ENCODE measurements around the gene RAP1GAP2.

RAP1GAP2 gene

GRCh38 chr17:2959371-2960130 is 163.3 kb downstream of the RAP1GAP2 start:
- TF ChIP-seq CTCF (IDR thresholded peaks at IDR 0.05; ENCODE audit: low read depth, low read length, poor library complexity, severe bottlenecking) = no peak
- no peak for TF ChIP-seq EZH2phosphoT487 (IDR thresholded peaks at IDR 0.05; ENCODE audit: borderline replicate concordance, low read length)
- Histone ChIP-seq H3K36me3 (ENCODE audit: control insufficient read depth, low read length) (no peaks in the 10 kb centered on the region; the same call in 1 of the 2 replicates), H3K27ac (ENCODE audit: low read depth, low read length) (no peak overlapping the region), H3K9me3 (ENCODE audit: control insufficient read depth, insufficient read depth, low read length) (no peaks in the 10 kb centered on the region), H3F3A (ENCODE audit: control insufficient read depth, insufficient read depth) (peaks cover 5% of the 10 kb centered on the region; the same call in 1 of the 2 replicates), H3K4me1 (ENCODE audit: control insufficient read depth, low read length) (peaks cover 35% of the 10 kb centered on the region), H3K27me3 (ENCODE audit: control insufficient read depth, low read length) (no peaks in the 10 kb centered on the region), H3K9me2 (replicated peaks; ENCODE audit: control insufficient read depth, low read length) (no peaks in the 10 kb centered on the region), H4K20me1 (ENCODE audit: control insufficient read depth, insufficient read depth, low read depth, low read length) (no peaks in the 10 kb centered on the region), H3K4me3 (ENCODE audit: low read length) (no peak overlapping the region), H3K4me2 (ENCODE audit: low read length) (no peak overlapping the region), H3K79me2 (ENCODE audit: control insufficient read depth, low read length) (peaks cover 23% of the 10 kb centered on the region)

- peaks cover 14% of the 10 kb centered on the region; the same call in 1 of the 2 replicates for H3K36me3 ChIP-seq (ENCODE audit: control insufficient read depth, low read length)
- H3K27ac ChIP-seq (ENCODE audit: low read depth, low read length) = no peak overlapping the region
- no peaks in the 10 kb centered on the region for H3F3A ChIP-seq (ENCODE audit: control insufficient read depth, insufficient read depth)
- H3K27me3 ChIP-seq (ENCODE audit: control insufficient read depth, low read length) = no peaks in the 10 kb centered on the region
- peaks cover 16% of the 10 kb centered on the region for H3K4me1 ChIP-seq (ENCODE audit: control insufficient read depth, low read length)
- H3K9me3 ChIP-seq (ENCODE audit: control insufficient read depth, insufficient read depth, low read length) = no peaks in the 10 kb centered on the region
- peaks cover 11% of the 10 kb centered on the region for H3K79me2 ChIP-seq (ENCODE audit: control insufficient read depth, low read length)
- H3K4me3 ChIP-seq (ENCODE audit: low read length) = no peak overlapping the region
- TF ChIP-seq EZH2phosphoT487 (IDR thresholded peaks at IDR 0.05; ENCODE audit: borderline replicate concordance, low read length) (no peak), CTCF (IDR thresholded peaks at IDR 0.05; ENCODE audit: low read depth, low read length, poor library complexity, severe bottlenecking) (no peak)
- H3K4me2 ChIP-seq (ENCODE audit: low read length) = no peak overlapping the region
- no peaks in the 10 kb centered on the region for H3K9me2 ChIP-seq (replicated peaks; ENCODE audit: control insufficient read depth, low read length)
- H4K20me1 ChIP-seq (ENCODE audit: control insufficient read depth, insufficient read depth, low read depth, low read length) = no peaks in the 10 kb centered on the region
Measured at GRCh38 chr17:2961446-2961845, 165.2 kb downstream of the RAP1GAP2 start.

- H3K27me3 ChIP-seq (ENCODE audit: control insufficient read depth, low read length) = no peaks in the 10 kb centered on the region
- H3K4me1 ChIP-seq (ENCODE audit: control insufficient read depth, low read length) = peaks cover 10% of the 10 kb centered on the region
- H3K27ac ChIP-seq (ENCODE audit: low read depth, low read length) = no peak overlapping the region
- TF ChIP-seq EZH2phosphoT487 (IDR thresholded peaks at IDR 0.05; ENCODE audit: borderline replicate concordance, low read length) (no peak), CTCF (IDR thresholded peaks at IDR 0.05; ENCODE audit: low read depth, low read length, poor library complexity, severe bottlenecking) (no peak)
- peaks cover 6% of the 10 kb centered on the region for H3K79me2 ChIP-seq (ENCODE audit: control insufficient read depth, low read length)
- H3K36me3 ChIP-seq (ENCODE audit: control insufficient read depth, low read length) = peaks cover 16% of the 10 kb centered on the region; the same call in 1 of the 2 replicates
- H4K20me1 ChIP-seq (ENCODE audit: control insufficient read depth, insufficient read depth, low read depth, low read length) = no peaks in the 10 kb centered on the region
- H3F3A ChIP-seq (ENCODE audit: control insufficient read depth, insufficient read depth) = no peaks in the 10 kb centered on the region
- H3K9me3 ChIP-seq (ENCODE audit: control insufficient read depth, insufficient read depth, low read length) = no peaks in the 10 kb centered on the region
- H3K4me2 ChIP-seq (ENCODE audit: low read length) = no peak overlapping the region
- H3K4me3 ChIP-seq (ENCODE audit: low read length) = no peak overlapping the region
- no peaks in the 10 kb centered on the region for H3K9me2 ChIP-seq (replicated peaks; ENCODE audit: control insufficient read depth, low read length)
Measured at GRCh38 chr17:2962236-2962635, 166.0 kb downstream of the RAP1GAP2 start.

Data from DOHH2 (cell line).